HG03442 (cell line): Measurements from ENCODE around the gene ADGRE3.

ENCODE experiments used
- ATAC-seq: cut with Tn5 transposase; IDR thresholded peaks from one replicate; pipeline ENCODE4 v1.9.1; 2021; ENCODE audit warnings: mild to moderate bottlenecking, moderate library complexity; ENCODE audit not compliant: unreplicated experiment

ADGRE3 gene, protein sequence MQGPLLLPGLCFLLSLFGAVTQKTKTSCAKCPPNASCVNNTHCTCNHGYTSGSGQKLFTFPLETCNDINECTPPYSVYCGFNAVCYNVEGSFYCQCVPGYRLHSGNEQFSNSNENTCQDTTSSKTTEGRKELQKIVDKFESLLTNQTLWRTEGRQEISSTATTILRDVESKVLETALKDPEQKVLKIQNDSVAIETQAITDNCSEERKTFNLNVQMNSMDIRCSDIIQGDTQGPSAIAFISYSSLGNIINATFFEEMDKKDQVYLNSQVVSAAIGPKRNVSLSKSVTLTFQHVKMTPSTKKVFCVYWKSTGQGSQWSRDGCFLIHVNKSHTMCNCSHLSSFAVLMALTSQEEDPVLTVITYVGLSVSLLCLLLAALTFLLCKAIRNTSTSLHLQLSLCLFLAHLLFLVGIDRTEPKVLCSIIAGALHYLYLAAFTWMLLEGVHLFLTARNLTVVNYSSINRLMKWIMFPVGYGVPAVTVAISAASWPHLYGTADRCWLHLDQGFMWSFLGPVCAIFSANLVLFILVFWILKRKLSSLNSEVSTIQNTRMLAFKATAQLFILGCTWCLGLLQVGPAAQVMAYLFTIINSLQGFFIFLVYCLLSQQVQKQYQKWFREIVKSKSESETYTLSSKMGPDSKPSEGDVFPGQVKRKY

DNA sequence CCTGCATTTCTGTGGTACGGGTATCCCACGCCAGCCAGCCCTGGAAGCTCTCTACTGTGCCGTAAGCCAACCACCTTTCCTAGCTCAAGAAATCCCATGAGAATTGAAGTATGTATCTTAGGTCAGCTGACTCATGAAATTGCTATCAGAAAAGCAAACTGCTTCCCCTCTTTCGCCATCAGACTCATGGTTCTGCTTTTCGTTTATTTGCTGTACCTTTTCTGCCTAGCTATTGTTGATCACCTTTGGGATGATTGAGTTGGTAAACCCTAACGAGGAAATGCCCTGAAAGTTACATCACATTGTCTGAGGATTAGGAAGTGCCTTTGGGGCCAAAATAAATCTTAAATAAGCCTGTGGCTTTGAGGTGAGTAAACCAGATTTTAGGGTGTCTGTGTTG is at the start of gene ADGRE3:
Gene ADGRE3 (minus strand): TSS at position 81 of the 400 bp plus-strand sequence. CDS start 74 bp downstream, at position 7.
- ATAC-seq = no peak

DNA sequence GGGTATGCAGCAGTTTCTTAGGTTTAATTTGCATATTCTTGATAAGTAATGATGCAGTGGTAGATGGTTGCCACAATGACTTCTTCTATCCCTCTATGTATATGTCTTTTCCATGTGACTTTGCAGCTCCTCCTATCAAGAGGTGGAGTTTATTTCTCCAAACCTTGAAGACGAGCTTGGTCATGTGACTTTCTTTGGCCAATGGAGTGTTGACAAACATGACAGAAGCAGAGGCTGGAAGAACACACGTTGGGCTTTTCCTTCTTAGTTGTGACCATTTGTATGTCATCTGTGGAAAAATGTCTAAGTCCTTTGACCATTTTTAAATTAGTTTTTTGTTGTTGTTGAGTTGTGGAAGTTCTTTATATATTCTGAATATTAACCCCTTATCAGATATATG is 47.5 kb upstream of the ADGRE3 start:
- no peak for ATAC-seq

DNA sequence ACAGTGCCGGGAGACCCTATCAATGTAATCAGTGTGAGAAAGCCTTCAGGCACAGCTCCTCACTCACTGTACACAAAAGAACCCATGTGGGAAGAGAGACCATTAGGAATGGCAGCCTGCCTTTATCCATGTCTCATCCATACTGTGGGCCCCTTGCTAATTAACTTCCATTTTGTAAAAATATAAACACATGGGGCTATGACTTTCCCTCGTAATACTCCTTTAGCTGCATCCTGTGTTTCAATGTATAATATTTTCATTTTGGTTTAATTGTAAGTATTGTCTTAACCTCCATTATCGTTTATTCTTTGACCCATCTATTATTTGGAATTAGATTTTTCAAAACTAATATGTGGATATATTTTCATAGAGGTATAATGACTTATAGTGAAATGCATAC is 44.5 kb upstream of the ADGRE3 start:
- no peak for ATAC-seq

DNA sequence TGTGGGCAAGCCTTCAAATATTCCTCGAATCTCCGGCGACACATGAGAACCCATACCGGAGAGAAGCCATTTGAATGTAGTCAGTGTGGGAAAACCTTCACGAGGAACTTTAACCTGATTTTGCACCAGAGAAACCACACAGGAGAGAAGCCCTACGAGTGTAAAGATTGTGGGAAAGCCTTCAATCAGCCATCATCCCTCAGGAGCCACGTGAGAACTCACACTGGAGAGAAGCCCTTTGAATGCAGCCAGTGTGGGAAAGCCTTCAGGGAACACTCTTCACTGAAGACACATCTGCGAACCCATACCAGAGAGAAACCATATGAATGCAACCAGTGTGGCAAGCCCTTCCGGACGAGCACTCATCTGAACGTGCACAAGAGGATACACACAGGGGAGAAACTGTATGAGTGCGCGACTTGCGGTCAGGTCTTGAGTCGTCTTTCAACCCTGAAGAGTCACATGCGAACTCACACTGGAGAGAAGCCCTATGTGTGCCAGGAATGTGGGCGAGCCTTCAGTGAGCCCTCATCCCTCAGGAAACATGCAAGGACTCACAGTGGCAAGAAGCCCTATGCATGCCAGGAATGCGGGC is 44.0 kb upstream of the ADGRE3 start:
- no peak for ATAC-seq

DNA sequence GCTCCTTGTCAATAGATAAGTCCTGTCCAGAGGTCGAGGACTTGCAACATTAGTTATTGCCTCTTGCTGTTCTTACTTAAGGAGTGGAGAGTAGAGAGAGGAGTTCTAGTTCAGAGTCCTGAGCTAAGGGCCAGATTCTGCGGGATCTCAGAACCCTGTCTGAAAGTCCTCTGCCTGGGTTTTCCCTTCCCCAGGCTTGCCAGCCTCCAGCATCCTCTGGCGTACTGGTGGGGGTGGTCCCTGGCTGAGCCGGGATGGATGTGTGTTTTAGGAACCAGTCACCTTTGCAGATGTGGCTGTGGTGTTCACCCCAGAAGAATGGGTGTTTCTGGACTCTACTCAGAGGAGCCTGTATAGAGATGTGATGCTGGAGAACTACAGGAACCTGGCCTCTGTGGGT is 41.2 kb upstream of the ADGRE3 start:
- no peak for ATAC-seq

DNA sequence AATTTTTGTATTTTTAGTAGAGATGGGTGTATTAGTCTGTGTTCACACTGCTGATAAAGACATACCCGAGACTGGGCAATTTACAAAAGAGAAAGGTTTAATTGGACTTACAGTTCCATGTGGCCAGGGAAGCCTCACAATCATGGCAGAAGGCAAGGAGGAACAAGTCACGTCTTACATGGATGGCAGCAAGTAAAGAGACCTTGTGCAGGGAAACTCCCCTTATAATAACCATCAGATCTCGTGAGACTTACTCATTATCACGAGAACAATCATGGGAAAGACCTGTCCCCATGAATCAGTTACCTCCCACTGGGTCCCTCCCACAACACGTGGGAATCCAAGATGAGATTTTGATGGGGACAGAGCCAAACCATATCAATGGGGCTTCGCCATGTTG is 29.8 kb upstream of the ADGRE3 start:
- no peak for ATAC-seq

DNA sequence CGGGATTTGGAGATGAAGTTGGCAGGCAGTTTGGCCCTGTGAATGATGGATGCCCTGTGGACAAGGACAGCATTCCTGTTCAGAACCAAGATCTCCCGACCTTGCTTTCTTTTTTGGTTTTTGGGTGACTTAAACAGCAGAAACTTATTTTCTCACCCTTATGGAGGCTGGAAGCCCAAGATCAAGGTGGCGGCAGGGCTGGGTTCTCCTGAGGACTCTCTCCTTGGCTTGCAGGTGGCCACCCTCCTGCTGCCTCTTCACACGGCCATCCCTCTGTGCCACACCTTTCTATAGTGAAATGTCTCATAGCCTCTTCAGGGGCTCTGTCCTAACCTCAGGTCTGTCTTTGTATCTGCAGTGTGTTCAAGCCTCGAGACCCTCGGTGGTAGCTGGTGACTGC is 29.2 kb upstream of the ADGRE3 start:
- no peak for ATAC-seq

DNA sequence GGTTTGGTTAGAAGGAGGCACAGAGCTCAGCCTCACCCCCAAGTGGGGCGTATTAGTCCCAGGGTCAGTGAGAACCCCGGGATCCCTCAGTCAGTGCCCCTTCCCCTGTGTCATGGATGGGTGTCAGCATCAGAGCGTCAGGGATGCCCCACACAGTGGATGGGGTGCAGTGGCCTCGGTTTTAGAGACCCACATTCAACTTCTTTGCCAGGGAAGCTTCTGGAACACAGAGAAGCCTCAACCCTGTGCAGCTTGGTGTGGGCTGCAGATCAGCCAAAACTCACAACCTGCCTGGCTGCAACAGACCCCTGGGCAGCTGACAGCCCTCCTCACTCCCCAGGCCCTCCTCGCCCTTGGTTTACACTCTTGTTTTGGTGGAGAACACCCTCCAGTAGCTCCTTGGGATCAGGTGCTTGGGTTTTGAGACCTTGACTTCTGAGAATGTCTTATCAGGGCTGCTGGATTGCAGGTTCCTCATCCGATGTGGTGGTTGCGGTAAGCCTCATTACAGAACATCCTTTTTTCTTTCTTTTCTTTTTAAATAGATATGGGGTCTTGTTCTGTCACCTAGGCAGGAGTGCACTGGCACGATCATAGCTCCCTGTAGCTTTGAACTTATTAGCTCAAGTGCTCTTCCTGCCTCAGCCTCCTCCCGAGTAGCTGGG is 26.2 kb upstream of the ADGRE3 start:
- ATAC-seq = no peak

DNA sequence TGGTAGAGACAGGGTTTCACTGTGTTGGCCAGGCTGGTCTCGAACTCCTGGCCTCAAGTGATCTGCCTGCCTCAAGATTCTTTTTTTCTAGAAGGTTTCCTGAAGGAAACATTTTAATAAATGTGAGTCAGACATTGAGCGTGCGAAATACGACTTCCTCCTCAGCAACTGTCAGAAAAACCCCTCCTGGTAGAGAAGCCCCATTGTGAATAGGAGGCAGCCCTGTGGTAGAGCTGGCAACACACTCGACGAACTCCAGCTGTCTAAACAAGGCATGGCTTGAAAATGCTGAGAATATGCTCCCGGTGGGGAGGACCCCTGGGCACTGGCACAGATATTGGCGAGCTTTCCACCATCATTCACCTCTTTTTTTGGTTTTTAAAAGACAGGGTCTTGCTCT is 25.0 kb upstream of the ADGRE3 start:
- no peak for ATAC-seq

DNA sequence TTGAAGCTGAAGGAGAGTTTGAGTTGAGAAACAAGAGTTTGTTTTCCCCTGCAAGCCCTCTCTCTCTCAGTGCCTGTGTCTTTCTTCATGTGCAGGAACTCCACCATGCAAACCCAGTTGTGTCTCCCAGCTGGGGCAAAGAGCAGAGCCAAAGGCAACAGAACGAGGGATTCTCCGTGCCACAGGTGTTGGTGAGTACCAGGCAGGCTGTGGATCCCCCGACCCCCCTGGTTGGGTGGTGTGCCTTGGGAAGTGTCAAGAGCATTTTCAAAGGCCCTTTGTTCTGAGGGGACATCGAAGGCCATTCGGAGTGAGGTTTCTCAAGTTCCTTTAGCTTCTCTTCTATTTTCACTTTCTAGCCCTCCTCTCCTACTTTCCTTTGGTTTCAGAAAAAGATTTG is 20.8 kb upstream of the ADGRE3 start:
- no peak for ATAC-seq

DNA sequence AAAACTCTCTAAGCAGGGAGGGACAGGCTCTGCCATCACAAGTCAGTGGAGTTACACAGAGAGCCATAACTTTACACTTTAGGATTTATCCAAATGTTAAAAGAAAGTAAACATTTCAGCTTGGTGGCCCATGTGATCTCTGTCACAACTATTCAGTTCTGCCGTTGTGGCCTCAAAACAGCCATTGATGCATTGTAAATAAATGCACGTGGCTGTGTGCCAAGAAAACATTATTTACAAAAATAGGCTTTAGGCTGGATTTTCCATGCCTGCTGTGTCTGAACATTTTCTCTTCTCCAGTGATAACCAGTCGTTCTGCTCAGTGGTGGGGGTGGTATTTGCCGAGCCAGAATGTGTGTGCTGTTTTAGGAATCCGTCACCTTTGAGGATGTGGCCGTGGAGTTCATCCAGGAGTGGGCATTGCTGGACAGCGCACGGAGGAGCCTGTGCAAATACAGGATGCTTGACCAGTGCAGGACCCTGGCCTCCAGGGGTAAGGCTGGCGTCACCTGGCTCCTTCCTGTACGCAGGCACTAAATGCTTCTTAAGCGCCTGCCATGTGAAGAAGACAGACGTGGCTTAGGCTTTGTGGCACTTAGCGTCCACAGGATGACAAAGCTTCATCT is 20.1 kb upstream of the ADGRE3 start:
- no peak for ATAC-seq

DNA sequence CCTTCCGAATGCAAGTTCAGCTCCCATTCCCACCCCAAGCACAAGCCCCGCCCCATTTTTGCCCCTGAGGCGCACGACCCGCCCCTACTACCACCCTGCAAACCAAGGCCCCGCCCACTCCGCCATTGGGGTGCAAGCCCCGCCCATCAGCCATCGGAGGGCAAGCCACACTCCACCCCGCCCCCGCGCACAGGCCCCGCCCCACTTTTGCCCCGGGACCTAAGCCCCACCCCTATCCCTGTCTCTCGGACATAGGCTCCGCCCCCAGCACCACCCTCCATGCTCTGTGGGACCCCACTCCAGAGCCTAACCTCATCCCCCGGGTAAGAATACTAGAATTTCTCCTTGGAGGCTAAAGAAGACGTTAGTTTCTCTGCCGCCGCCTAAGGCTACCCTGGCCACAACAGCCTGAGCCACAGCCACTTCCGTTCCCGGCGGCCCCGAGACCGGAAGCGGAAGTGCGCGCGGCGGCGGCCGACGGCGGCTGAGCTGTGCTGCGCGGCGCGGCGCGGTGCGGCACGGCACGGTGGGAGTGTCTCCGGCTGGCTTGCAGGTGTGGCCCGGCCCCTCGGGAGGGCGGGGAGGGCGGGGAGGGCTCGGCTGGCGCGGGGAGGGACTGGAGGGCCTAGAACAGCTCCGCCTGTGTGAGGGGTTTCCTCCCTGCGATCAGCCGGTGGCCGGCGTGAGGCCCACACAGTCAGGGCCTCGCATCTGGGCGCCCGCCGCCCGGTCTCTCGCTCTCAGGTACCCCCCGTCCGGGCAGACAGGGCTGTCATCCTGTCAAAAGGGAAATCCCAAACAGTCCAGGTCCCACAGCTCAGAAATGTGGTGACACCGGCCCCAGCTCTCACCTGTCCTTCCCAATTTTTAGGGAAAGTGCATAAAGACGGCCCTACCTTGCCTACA is 15.2 kb upstream of the ADGRE3 start, which contains the start of gene ZNF333:
Gene ZNF333 (plus strand): TSS at position 451 of the 906 bp plus-strand sequence. CDS start 3,444 bp downstream, outside the sequence.
- ATAC-seq = peak; percentile 82

DNA sequence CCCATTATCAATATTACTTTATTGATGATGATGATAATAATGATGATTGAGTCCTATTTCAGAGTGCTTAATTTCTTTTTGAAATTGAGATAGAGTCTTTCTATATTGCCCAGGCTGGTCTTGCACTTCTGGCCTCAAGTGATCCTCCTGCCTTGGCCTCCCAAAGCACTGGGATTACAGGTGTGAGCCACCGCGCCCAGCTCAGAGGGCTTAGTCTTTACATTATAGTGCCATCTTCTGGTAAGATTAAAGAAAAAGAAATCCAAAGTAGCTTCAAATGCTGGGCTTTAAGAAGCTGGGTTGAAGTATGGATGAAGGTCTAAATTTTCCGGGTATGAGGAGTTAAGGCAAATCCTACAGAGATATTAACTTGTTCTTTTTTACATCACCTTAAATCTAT is 11.8 kb upstream of the ADGRE3 start:
- no peak for ATAC-seq

DNA sequence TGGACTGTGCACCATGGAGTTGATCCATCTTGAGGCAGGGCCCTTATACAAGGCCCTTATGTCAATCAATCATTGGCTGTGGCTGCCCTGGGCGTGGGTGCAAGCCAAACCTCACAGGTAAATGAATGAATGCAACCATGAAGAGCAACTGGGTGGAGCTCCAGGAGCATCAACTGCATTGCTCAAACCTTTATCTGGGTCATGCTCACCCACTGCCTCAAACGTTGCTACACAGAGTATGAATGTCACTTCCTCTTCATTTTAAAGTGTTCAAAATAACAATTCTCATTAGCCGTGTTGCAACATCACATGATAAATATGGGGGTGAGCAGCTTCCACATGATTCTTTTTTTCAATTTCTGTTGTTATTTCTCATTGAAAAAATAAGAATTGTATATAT is 8.8 kb upstream of the ADGRE3 start:
- no peak for ATAC-seq

DNA sequence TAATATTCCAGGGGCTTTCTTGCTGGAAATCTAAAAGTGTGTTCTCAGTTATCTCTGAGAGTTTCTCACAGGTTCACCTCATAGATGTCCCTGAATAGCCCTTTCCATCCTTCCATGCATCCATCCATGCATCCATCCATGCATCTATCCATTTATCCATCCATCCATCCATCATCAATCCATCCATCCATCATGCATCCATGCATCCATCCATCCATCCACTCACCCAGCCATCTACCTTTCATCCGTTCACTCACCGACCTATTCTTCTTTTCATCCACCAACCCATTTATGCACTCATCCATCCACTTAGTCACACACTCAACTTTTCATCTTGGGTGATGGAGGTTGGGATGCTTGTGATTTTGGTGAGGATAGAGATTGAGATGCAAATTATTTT is 7.4 kb upstream of the ADGRE3 start:
- ATAC-seq = no peak

DNA sequence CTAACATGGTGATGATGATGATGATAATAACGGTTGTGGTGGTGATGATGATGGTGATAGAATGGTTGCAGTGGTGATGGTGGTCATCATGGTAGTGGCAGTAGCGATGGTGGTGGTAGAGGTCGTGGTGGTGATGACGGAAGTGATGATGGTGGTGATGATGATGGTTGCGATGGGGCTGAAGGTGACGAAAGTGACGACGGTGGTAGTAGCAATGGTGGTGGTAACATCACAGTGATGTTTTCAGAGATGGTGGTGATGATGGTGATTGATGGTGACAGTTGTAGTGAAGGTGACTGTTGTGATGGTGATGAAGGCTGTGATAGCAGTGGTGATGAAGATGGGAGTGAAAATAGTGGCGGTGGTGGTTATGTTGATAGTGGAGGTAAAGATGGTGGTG is 3.6 kb upstream of the ADGRE3 start:
- no peak for ATAC-seq

DNA sequence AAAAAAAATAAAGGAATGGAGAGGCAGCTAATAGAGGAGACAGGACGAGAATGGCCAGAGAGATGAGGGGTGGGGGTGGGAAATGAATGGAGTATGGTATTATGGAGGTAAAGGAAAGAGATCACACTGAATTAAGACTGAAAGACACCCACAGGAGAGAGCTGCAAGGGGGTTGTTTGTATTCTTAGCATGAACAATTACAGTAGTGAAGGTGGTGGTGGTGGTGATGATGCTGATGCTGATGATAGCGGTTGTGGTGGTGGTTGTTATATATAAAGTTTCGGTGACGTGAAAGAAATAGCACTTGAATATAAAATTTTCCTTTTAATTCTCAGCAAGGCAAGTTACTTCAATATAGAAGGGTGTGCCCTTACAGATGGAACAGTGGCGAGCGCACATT is 2.8 kb upstream of the ADGRE3 start:
- ATAC-seq = no peak

DNA sequence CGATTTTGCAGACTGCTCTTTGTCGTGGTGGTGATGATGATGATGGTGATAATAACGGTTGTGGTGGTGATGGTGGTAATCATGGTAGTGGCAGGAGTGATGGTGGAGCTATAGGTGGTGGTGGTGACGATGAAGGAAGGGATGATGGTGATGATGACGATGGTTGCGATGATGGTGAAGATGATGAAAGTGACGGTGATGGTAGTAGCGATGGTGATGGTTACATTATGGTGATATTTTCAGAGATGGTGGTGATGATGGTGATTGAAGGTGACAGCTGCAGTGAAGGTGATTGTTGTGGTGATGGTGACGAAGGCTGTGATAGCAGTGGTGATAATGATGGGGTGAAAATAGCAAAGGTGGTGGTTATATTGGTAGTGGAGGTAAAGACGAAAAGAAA is 2.1 kb upstream of the ADGRE3 start:
- no peak for ATAC-seq

DNA sequence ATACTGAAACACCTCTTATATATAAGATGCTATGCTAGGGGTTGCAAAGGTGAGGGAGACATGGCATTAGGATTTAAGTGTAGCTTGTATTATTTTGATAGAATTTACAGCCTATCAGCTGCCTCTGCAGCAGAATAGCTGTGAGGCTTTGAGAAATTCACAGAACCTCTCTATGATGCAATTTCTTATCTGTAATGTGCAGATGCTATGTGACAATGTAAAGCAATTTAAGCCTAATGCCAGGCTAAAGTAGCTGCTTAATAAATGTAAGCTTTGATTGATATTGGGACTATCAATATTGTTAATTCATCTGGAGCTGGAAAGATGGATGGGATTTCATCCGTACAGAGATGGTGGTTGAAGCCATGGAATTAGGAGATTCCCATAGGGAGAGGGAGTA is 1.6 kb downstream of the ADGRE3 start:
- ATAC-seq = no peak
